HL-60 (cell line): ENCODE results near the gene COL23A1.

ENCODE experiments used
- DNase-seq, 2 experiments: peaks; one replicate each; pipeline ENCODE4 v3.0.0-alpha.2; 2010 to 2020; ENCODE audit warnings: low read depth in 1 of 2, low spot score in 1 of 2
- H3K27ac ChIP-seq: fragments of 250-450 bp; sonication (Bioruptor Pico); replicated peaks from 2 replicates; pipeline ENCODE4 v1.5.1; 2020; ENCODE audit warnings: mild to moderate bottlenecking, moderate library complexity
- H3K27me3 ChIP-seq: fragments of 250-450 bp; sonication (Bioruptor Pico); 2 replicates; pipeline ENCODE4 v1.5.1; 2021; ENCODE audit warnings: mild to moderate bottlenecking, moderate library complexity; ENCODE audit not compliant: insufficient read depth, poor library complexity, severe bottlenecking
- H3K4me3 ChIP-seq: replicated peaks from 2 replicates; pipeline ENCODE4 v1.5.1; 2011; ENCODE audit warnings: mild to moderate bottlenecking, control low read depth, low read length; ENCODE audit not compliant: insufficient read depth
- CTCF ChIP-seq: IDR thresholded peaks from one replicate; pipeline ENCODE4 v1.5.1; 2011; ENCODE audit warnings: low read length, control low read depth, inconsistent platforms; ENCODE audit not compliant: insufficient read depth
- GABPA ChIP-seq: IDR thresholded peaks from 2 replicates; pipeline ENCODE4 v1.6.1; 2012; ENCODE audit warnings: low read depth
- POLR2AphosphoS5 ChIP-seq: IDR thresholded peaks from 2 replicates; pipeline ENCODE4 v1.6.1; 2012; ENCODE audit warnings: low read depth
- REST ChIP-seq: IDR thresholded peaks from 2 replicates; pipeline ENCODE4 v1.6.1; 2012; ENCODE audit warnings: low read depth; ENCODE audit not compliant: insufficient replicate concordance
- SPI1 ChIP-seq: IDR thresholded peaks from 2 replicates; pipeline ENCODE4 v1.6.1; 2012; ENCODE audit warnings: low read depth, mild to moderate bottlenecking, borderline replicate concordance

COL23A1 gene

GRCh38 chr5:178505639-178506407 lies 84.4 kb downstream of the COL23A1 start:
- peak; percentile 52 to 92 for DNase-seq
- H3K27ac ChIP-seq: peak overlapping the region; percentile 94
- H3K4me3 ChIP-seq: no peak overlapping the region
- no peaks in the 10 kb centered on the region for H3K27me3 ChIP-seq
- no peak for TF ChIP-seq CTCF
- TF ChIP-seq REST: no peak
- TF ChIP-seq POLR2AphosphoS5: peak; percentile 89
- TF ChIP-seq SPI1: no peak
- TF ChIP-seq GABPA: peak; percentile 14; the same call in 1 of the 2 replicates

GRCh38 chr5:178504340-178504960 lies 85.7 kb downstream of the COL23A1 start:
- TF ChIP-seq GABPA (no peak), SPI1 (no peak), REST (no peak), POLR2AphosphoS5 (no peak; the same call in 1 of the 2 replicates), CTCF (no peak)
- peak overlapping the region; percentile 94 for H3K27ac ChIP-seq
- DNase-seq: no peak
- H3K27me3 ChIP-seq: no peaks in the 10 kb centered on the region
- no peak overlapping the region for H3K4me3 ChIP-seq

- DNase-seq: no peak
- Histone ChIP-seq H3K27ac (peak overlapping the region; percentile 16; the same call in 1 of the 2 replicates), H3K27me3 (no peaks in the 10 kb centered on the region), H3K4me3 (no peak overlapping the region)
- TF ChIP-seq SPI1 (no peak), POLR2AphosphoS5 (no peak), CTCF (no peak), REST (no peak), GABPA (no peak)
Observed at GRCh38 chr5:178502401-178503100, 87.6 kb downstream of the COL23A1 start.
